Measurements from ENCODE around the gene CARMIL1.
A peak's percentile ranks its signal among the peaks of the same experiment; 100 is the strongest.

The CARMIL1 gene

GRCh38 chr6:25278914-25279747 is at the start of gene CARMIL1:
CARMIL1 (plus strand) TSS chr6:25279374; CDS start chr6:25279796, 422 bp downstream.
- peak; percentile 45 for DNase-seq

- no peak for DNase-seq
Measured at GRCh38 chr6:25229671-25230321, 49.4 kb upstream of the CARMIL1 start.

- no peak for DNase-seq
Measured at GRCh38 chr6:25232479-25232878, 46.7 kb upstream of the CARMIL1 start.

- no peak for DNase-seq
Measured at GRCh38 chr6:25233226-25233625, 45.9 kb upstream of the CARMIL1 start.

DNA sequence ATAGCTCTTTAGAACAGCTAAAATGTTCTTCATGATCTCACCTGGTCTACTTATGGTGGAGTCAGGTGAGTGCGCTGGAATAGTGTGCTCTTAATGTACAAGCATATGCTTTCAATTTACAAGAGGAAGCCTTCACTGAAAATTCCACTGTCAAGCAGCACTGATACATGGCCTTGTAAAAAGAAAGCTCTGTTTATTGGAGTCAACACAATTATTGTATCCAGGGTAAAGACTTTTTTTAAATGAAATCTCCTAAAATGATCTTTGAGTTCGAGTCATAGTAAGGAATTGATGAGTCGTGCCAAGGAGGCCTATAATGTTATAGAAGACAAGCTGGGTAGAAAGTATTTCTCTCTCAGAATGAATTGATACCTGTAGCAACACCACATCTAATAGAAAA is 41.6 kb upstream of the CARMIL1 start:
- DNase-seq, result no peak

DNA sequence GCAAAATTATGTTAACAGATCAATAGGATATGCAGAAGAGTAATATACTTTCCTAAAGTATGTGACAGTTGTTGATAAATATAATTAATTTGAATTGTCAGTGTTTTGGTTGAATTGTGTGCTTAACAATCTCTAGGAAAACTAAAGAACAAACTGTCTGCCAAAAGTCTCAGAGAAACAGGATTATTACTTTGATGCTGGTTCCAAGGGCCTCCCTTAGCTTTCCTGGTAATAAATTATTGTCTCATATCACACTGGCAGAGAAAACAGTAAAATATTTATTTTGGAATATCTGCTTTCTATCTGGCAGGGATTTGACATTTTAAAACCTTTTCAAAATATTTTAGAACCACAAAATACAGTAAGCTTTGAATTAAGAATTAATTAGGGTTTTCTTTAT is 40.1 kb upstream of the CARMIL1 start:
- DNase-seq, result no peak

DNA sequence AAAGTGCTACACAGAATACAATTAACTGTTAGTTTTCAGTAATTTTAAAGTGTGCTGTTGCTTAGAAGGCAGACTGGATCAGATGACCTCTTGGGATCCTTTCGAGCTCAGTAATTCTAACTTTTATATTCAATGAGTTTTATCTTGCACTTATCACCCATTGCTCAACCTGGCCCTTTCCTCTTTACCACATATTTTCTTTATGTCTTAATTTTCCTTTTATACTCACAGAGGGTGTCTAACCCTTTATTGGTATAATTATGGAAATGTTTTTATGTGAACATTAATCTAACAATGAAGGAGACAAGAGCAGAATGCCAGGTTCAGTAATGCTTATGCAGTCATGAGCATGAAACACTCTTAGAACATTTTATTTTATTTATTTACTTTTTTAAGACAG is 39.7 kb upstream of the CARMIL1 start:
- no peak for DNase-seq

DNA sequence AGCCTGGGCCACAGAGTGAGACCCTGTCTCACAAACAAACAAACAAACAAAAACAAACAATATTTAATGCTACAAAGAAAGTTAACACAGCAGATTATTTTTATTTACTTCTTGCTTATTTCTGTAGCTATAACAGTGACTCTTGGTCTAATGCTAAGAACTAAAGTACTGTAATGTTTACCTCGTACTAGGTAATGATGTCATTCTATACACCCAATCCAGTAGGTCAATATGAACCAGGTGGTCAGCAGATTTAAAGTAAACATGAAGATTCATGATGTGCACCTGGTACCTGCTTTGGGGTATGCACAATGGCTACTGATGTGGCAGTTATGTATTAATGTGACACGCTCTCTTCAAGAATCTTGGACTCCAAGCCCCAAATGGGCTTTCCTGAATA is 36.6 kb upstream of the CARMIL1 start:
- DNase-seq, result no peak

- no peak for DNase-seq
Measured at GRCh38 chr6:25244865-25245264, 34.3 kb upstream of the CARMIL1 start.

- DNase-seq, result no peak
Measured at GRCh38 chr6:25248123-25248522, 31.1 kb upstream of the CARMIL1 start.

- no peak for DNase-seq
Measured at GRCh38 chr6:25249133-25249532, 30.0 kb upstream of the CARMIL1 start.

DNA sequence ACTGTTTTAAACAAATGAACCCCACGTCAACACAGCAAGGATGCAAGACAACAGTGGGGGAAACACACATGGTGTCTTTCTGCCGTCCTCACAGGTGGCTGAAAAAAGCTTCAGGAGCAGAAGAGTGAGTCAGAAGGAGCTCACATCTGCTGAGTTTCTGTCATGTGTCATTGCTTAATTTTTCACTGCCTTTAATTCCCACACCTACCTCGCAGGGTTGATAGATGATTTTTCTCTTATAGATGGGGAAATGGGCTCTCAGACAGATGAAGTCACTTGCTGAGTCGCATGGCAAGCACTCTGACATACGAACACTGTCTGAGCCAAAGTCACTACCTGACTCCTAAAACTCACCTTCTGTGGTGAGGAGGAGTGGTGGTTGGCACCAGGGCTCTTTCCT is 28.3 kb upstream of the CARMIL1 start:
- no peak for DNase-seq

DNA sequence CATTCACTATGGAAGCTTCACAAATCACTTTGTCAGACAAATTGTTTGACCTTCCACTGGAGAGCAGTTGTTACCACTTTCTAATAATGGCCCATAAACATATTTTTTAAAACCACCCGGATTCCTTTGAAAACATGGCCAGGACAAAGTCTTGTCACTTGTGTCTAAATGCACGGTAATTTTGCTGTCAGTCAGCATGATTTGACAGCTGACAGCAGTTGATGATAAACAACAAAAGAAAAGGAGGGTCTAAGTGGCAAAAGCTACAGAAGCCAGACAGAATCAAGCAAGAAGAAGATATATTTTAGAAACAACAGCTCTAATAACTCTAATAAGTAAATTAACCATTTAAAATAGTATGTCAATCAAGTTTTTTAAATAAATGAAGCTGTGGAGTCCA is 27.7 kb upstream of the CARMIL1 start:
- DNase-seq, result no peak

GRCh38 chr6:25253351-25253750 is 25.8 kb upstream of the CARMIL1 start:
- DNase-seq, result no peak

DNA sequence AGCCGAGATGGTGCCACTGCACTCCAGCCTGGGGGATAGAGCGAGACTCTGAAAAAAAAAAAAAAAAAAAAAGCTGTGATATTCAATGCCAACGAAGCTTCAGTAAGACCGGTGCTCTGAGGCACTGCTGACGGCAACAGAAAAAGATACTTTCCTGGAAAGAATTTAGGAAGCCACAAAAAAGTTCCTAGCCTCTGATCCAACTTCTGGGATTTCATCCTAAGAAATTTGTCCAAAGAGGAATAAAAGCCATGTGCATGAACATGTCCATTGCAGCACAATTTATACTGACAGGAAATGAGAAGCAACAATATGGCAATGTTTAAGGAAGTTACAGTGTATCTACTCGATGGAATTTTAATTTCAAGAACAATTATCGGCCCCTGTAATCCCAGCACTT is 24.5 kb upstream of the CARMIL1 start:
- no peak for DNase-seq

GRCh38 chr6:25257686-25258348 is 21.4 kb upstream of the CARMIL1 start:
- DNase-seq, result no peak

DNA sequence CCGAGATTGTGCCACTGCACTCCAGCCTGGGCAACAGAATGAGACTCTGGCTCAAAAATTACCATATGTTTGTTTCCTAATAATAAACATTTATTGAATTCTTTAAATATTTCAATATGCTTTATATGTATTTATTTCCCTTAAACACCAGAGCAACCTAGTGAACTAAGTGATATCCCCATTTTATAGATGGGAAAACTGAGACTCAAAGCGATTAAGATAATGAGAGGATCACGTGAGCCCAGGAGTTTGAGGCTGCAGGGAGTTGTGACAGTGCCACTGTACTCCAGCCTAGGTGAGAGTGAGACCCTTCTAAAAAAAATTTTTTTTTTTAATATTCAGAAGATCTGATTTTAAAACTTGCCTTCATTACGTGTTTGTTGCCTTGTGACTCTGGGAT is 19.4 kb upstream of the CARMIL1 start:
- DNase-seq, result no peak

DNA sequence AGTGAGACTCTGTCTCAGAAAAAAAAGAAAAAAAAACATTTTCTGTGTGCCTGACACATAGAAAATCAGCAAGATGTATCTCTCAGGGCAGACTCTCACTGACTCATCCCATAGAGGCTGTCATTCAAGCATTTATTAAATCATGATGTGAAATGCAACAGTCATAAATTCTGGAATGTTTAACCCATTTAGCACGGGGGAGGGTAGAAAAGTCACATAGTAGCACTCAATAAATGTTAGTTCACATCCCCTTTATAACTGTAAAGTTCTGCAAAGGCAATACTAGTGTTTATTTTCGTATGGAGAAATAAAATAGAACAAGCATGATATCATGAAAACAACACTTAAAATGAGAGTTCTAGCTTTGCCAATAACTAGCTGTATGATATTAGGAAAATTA is 15.5 kb upstream of the CARMIL1 start:
- no peak for DNase-seq

DNA sequence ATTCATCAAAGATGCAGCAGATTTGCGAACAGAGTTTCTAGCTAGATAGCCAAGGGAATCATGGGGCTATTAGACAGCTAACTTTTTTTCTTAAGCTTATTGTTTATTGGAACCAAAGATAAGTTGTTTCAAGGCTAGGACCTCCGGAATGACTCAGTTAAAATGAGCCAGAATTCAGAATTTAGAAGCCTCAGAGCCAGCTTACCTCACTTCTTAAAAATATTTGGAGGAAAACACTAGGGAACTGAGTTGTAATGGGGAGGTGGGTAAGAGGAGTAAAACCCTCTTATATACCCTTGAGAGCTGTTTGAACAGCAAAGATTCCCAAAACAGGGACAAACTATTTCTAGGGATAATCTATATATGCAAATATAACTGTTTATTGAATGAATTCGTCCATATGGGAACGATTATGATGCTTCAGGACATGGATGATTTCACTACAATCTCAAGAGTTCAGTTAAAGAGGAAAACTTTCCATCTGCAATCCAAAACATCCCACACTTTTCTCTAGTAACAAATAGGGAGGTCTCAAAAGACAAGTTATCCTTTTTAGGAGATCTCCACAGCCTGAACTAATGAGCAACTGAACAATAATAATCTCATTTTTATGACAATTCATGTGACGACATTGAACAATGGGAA is 12.6 kb upstream of the CARMIL1 start:
- no peak for DNase-seq

GRCh38 chr6:25267662-25268061 is 11.5 kb upstream of the CARMIL1 start:
- DNase-seq, result no peak

- DNase-seq, result no peak
Measured at GRCh38 chr6:25270559-25270958, 8.6 kb upstream of the CARMIL1 start.

- no peak for DNase-seq
Measured at GRCh38 chr6:25275436-25275835, 3.7 kb upstream of the CARMIL1 start.

- no peak for DNase-seq
Measured at GRCh38 chr6:25277386-25277785, 1.8 kb upstream of the CARMIL1 start.

DNA sequence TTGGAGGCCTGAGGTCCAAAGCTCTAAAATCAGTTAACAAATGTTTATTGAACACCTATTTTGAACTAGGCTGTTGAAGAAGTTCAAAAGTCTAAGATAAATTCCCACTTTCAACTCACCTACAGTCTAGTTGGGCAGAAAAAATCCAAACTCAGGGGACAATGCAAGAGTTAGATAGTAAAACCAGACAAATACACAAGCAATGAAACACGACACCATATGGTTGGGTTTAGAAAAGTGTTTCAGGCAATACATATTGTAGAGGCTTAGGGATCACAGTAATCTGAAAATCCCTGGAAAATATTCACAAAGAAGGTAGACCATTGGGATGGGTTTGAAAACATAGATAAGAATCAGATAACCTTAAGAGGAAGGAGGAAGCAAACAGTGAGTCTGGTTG is 1.3 kb upstream of the CARMIL1 start:
- no peak for DNase-seq
